ENCODE measurements around the gene SDC3.
"Not testable (repeated sequence)": the region's sequence is repeated elsewhere in the genome, so short reads cannot be mapped to it uniquely, and the experiment has no call there.

Gene SDC3

GRCh38 chr1:30940541-30940940 lies 32.0 kb upstream of the SDC3 start:
- Histone ChIP-seq H3K18ac (ENCODE audit: low read depth in 1 of 2, low read length in 2 of 2) (no peak overlapping the region), H2AFZ (ENCODE audit: low read depth, low read length) (no peak overlapping the region), H3K4me2 (ENCODE audit: low read length, poor library complexity, severe bottlenecking) (no peak overlapping the region), H3K4me3 (ENCODE audit: insufficient read depth in 1 of 2, low read depth in 1 of 2, low read length in 2 of 2) (no peak overlapping the region), H3K14ac (ENCODE audit: low read length in 2 of 2) (no peak overlapping the region), H2BK12ac (ENCODE audit: low read length in 2 of 2) (no peak overlapping the region), H3K27ac (ENCODE audit: low read length, poor library complexity, severe bottlenecking) (no peak overlapping the region), H3K4me1 (ENCODE audit: control insufficient read depth, insufficient read depth, low read depth, low read length) (peaks cover 5% of the 10 kb centered on the region), H3K36me3 (ENCODE audit: control insufficient read depth in 1 of 2, insufficient read depth in 2 of 2, low read depth in 1 of 2, low read length in 2 of 2) (peaks cover 43 to 87% of the 10 kb centered on the region in 2 experiments), H3K23ac (ENCODE audit: low read length in 2 of 2) (no peak overlapping the region), H2BK120ac (ENCODE audit: low read depth, low read length) (no peak overlapping the region), H4K91ac (ENCODE audit: low read length) (no peak overlapping the region), H3K9me3 (ENCODE audit: control insufficient read depth, low read length) (no peaks in the 10 kb centered on the region), H2BK15ac (ENCODE audit: low read depth, poor library complexity, severe bottlenecking) (no peak overlapping the region), H4K8ac (ENCODE audit: low read length) (no peak overlapping the region), H3K27me3 (ENCODE audit: control insufficient read depth in 1 of 2, insufficient read depth in 1 of 2, low read length in 2 of 2) (no peaks in the 10 kb centered on the region), H3K4ac (ENCODE audit: low read depth in 1 of 2, low read length in 2 of 2) (no peak overlapping the region), H2AK5ac (ENCODE audit: low read length, severe bottlenecking) (no peak overlapping the region), H2BK5ac (ENCODE audit: low read depth, low read length, poor library complexity, severe bottlenecking) (no peak overlapping the region), H3K9ac (ENCODE audit: low read length) (no peak overlapping the region), H3K79me1 (replicated peaks; ENCODE audit: low read length, poor library complexity, severe bottlenecking) (peaks cover 26% of the 10 kb centered on the region)
- no peak for DNase-seq

- Histone ChIP-seq H4K91ac (ENCODE audit: low read length) (no peak overlapping the region), H2AFZ (ENCODE audit: low read depth, low read length) (no peak overlapping the region), H3K23ac (ENCODE audit: low read length in 2 of 2) (no peak overlapping the region), H2BK15ac (ENCODE audit: low read depth, poor library complexity, severe bottlenecking) (no peak overlapping the region), H3K4me1 (ENCODE audit: control insufficient read depth, insufficient read depth, low read depth, low read length) (peaks cover 19% of the 10 kb centered on the region), H3K36me3 (ENCODE audit: control insufficient read depth in 1 of 2, insufficient read depth in 2 of 2, low read depth in 1 of 2, low read length in 2 of 2) (peaks cover 49 to 88% of the 10 kb centered on the region in 2 experiments), H3K4ac (ENCODE audit: low read depth in 1 of 2, low read length in 2 of 2) (no peak overlapping the region), H3K9ac (ENCODE audit: low read length) (no peak overlapping the region), H3K9me3 (ENCODE audit: control insufficient read depth, low read length) (no peaks in the 10 kb centered on the region), H4K8ac (ENCODE audit: low read length) (peak overlapping the region; percentile 14), H3K4me2 (ENCODE audit: low read length, poor library complexity, severe bottlenecking) (no peak overlapping the region), H3K27me3 (ENCODE audit: control insufficient read depth in 1 of 2, insufficient read depth in 1 of 2, low read length in 2 of 2) (no peaks in the 10 kb centered on the region), H2AK5ac (ENCODE audit: low read length, severe bottlenecking) (no peak overlapping the region), H2BK120ac (ENCODE audit: low read depth, low read length) (no peak overlapping the region), H2BK5ac (ENCODE audit: low read depth, low read length, poor library complexity, severe bottlenecking) (no peak overlapping the region), H2BK12ac (ENCODE audit: low read length in 2 of 2) (no peak overlapping the region), H3K14ac (ENCODE audit: low read length in 2 of 2) (no peak overlapping the region), H3K4me3 (ENCODE audit: insufficient read depth in 1 of 2, low read depth in 1 of 2, low read length in 2 of 2) (no peak overlapping the region), H3K18ac (ENCODE audit: low read depth in 1 of 2, low read length in 2 of 2) (no peak overlapping the region), H3K79me1 (replicated peaks; ENCODE audit: low read length, poor library complexity, severe bottlenecking) (peaks cover 29% of the 10 kb centered on the region), H3K27ac (ENCODE audit: low read length, poor library complexity, severe bottlenecking) (no peak overlapping the region)
- DNase-seq = no peak
- WGBS = 96% methylated on average over 19 of the region's 20 CpGs
These were observed 28.1 kb upstream of the SDC3 start for GRCh38 chr1:30936541-30937171.

GRCh38 chr1:30935758-30936157 lies 27.2 kb upstream of the SDC3 start:
- not testable (repeated sequence) for H3K27me3 ChIP-seq (ENCODE audit: control insufficient read depth in 1 of 2, insufficient read depth in 1 of 2, low read length in 2 of 2); H3K4me2 ChIP-seq (ENCODE audit: low read length, poor library complexity, severe bottlenecking); H3K27ac ChIP-seq (ENCODE audit: low read length, poor library complexity, severe bottlenecking); H3K14ac ChIP-seq (ENCODE audit: low read length in 2 of 2); DNase-seq; H2AFZ ChIP-seq (ENCODE audit: low read depth, low read length); H3K9me3 ChIP-seq (ENCODE audit: control insufficient read depth, low read length); H3K9ac ChIP-seq (ENCODE audit: low read length); H3K4me3 ChIP-seq (ENCODE audit: insufficient read depth in 1 of 2, low read depth in 1 of 2, low read length in 2 of 2); H2AK5ac ChIP-seq (ENCODE audit: low read length, severe bottlenecking); H3K18ac ChIP-seq (ENCODE audit: low read depth in 1 of 2, low read length in 2 of 2); H2BK12ac ChIP-seq (ENCODE audit: low read length in 2 of 2); H4K91ac ChIP-seq (ENCODE audit: low read length); H3K4ac ChIP-seq (ENCODE audit: low read depth in 1 of 2, low read length in 2 of 2); H2BK15ac ChIP-seq (ENCODE audit: low read depth, poor library complexity, severe bottlenecking); H2BK120ac ChIP-seq (ENCODE audit: low read depth, low read length); H2BK5ac ChIP-seq (ENCODE audit: low read depth, low read length, poor library complexity, severe bottlenecking); H3K23ac ChIP-seq (ENCODE audit: low read length in 2 of 2); H4K8ac ChIP-seq (ENCODE audit: low read length)
- WGBS = no CpG with 5 or more reads among the region's 4 CpGs
- H3K4me1 ChIP-seq (ENCODE audit: control insufficient read depth, insufficient read depth, low read depth, low read length) = peaks cover 20% of the 10 kb centered on the region
- peaks cover 52 to 88% of the 10 kb centered on the region in 2 experiments for H3K36me3 ChIP-seq (ENCODE audit: control insufficient read depth in 1 of 2, insufficient read depth in 2 of 2, low read depth in 1 of 2, low read length in 2 of 2)
- H3K79me1 ChIP-seq (replicated peaks; ENCODE audit: low read length, poor library complexity, severe bottlenecking) = peaks cover 29% of the 10 kb centered on the region

- H2AFZ ChIP-seq (ENCODE audit: low read depth, low read length) = no peak overlapping the region
- H3K4me3 ChIP-seq (ENCODE audit: insufficient read depth in 1 of 2, low read depth in 1 of 2, low read length in 2 of 2) = no peak overlapping the region
- H3K9me3 ChIP-seq (ENCODE audit: control insufficient read depth, low read length) = no peaks in the 10 kb centered on the region
- no peak overlapping the region for H2BK12ac ChIP-seq (ENCODE audit: low read length in 2 of 2)
- no peak overlapping the region for H2BK120ac ChIP-seq (ENCODE audit: low read depth, low read length)
- H4K8ac ChIP-seq (ENCODE audit: low read length) = no peak overlapping the region
- H3K23ac ChIP-seq (ENCODE audit: low read length in 2 of 2) = no peak overlapping the region
- no peak overlapping the region for H4K91ac ChIP-seq (ENCODE audit: low read length)
- H3K36me3 ChIP-seq (ENCODE audit: control insufficient read depth in 1 of 2, insufficient read depth in 2 of 2, low read depth in 1 of 2, low read length in 2 of 2) = peaks cover 56 to 84% of the 10 kb centered on the region in 2 experiments
- no peak overlapping the region for H2BK15ac ChIP-seq (ENCODE audit: low read depth, poor library complexity, severe bottlenecking)
- no peak overlapping the region for H3K9ac ChIP-seq (ENCODE audit: low read length)
- DNase-seq = no peak
- no peak overlapping the region for H3K18ac ChIP-seq (ENCODE audit: low read depth in 1 of 2, low read length in 2 of 2)
- H2BK5ac ChIP-seq (ENCODE audit: low read depth, low read length, poor library complexity, severe bottlenecking) = no peak overlapping the region
- H3K27ac ChIP-seq (ENCODE audit: low read length, poor library complexity, severe bottlenecking) = peak overlapping the region; percentile 83
- H2AK5ac ChIP-seq (ENCODE audit: low read length, severe bottlenecking) = peak overlapping the region; percentile 45
- no peaks in the 10 kb centered on the region for H3K27me3 ChIP-seq (ENCODE audit: control insufficient read depth in 1 of 2, insufficient read depth in 1 of 2, low read length in 2 of 2)
- 91% methylated on average over 2 of the region's 3 CpGs for WGBS
- no peak overlapping the region for H3K4me2 ChIP-seq (ENCODE audit: low read length, poor library complexity, severe bottlenecking)
- peaks cover 30% of the 10 kb centered on the region for H3K79me1 ChIP-seq (replicated peaks; ENCODE audit: low read length, poor library complexity, severe bottlenecking)
- H3K14ac ChIP-seq (ENCODE audit: low read length in 2 of 2) = no peak overlapping the region
- H3K4ac ChIP-seq (ENCODE audit: low read depth in 1 of 2, low read length in 2 of 2) = no peak overlapping the region
- peaks cover 23% of the 10 kb centered on the region for H3K4me1 ChIP-seq (ENCODE audit: control insufficient read depth, insufficient read depth, low read depth, low read length)
These were observed 26.1 kb upstream of the SDC3 start for GRCh38 chr1:30934613-30935012.

All from mesenchymal stem cell (in vitro differentiated cells and primary cell).